Activated CD8-positive, alpha-beta T cell treated with anti-CD3 and anti-CD28 coated beads for 36 hours (primary cell): ENCODE measurements around the gene OR52N2. TPM values are rescaled to one million over a fixed set of nuclear protein-coding genes. Genes with fewer than 3 reads are reported as not detected.
A peak's percentile ranks its signal among the peaks of the same experiment; 100 is the strongest.

Experiments used
- ATAC-seq: fragments of 200-7000 bp; cut with Tn5 transposase; one replicate; pipeline ENCODE4 v1.10.0; 2021; ENCODE audit warnings: mild to moderate bottlenecking, moderate library complexity
- CTCF ChIA-PET: fragments of 350-600 bp; sonication (Branson Sonifier 250); formaldehyde crosslinking; loops from one replicate; lab custom pipeline; 2021; ENCODE audit warnings: antibody characterized with exemption; lab: Charles Lee
- POLR2A ChIA-PET: fragments of 350-600 bp; sonication (Branson Sonifier 250); formaldehyde crosslinking; loops from one replicate; lab custom pipeline; 2021; ENCODE audit warnings: antibody characterized with exemption; lab: Charles Lee
- DNase-seq: peaks from one replicate; pipeline ENCODE4 v3.0.0-alpha.2; 2020
- H3K27ac Mint-ChIP-seq: one replicate; pipeline ENCODE4 v1.8.0; 2021; ENCODE audit warnings: mild to moderate bottlenecking, mixed read lengths
- H3K27me3 Mint-ChIP-seq: one replicate; pipeline ENCODE4 v1.8.0; 2021; ENCODE audit warnings: mixed read lengths
- H3K36me3 Mint-ChIP-seq: one replicate; pipeline ENCODE4 v1.8.0; 2021; ENCODE audit warnings: low read depth, mixed read lengths
- H3K4me1 Mint-ChIP-seq: one replicate; pipeline ENCODE4 v1.8.0; 2021; ENCODE audit warnings: low read depth, mixed read lengths
- H3K4me3 Mint-ChIP-seq: one replicate; pipeline ENCODE4 v1.8.0; 2021; ENCODE audit warnings: mild to moderate bottlenecking, moderate library complexity, mixed read lengths
- H3K9me3 Mint-ChIP-seq: one replicate; pipeline ENCODE4 v1.8.0; 2021; ENCODE audit warnings: mixed read lengths
- CTCF ChIP-seq: fragments of 200-600 bp; IDR thresholded peaks from one replicate; pipeline ENCODE4 v1.8.0; 2022; ENCODE audit warnings: antibody characterized with exemption, mild to moderate bottlenecking
- intact Hi-C: fragments of 100-400 bp; cut with micrococcal nuclease; formaldehyde crosslinking; loops from one replicate; pipeline ENCODE4 v1.10.0; 2022
- total RNA-seq, 2 experiments: library from RNA; stranded (reverse); gene quantifications; one replicate each; pipeline ENCODE4 v1.2.3, GENCODE V29; 2021

OR52N2 gene
- total RNA-seq, 2 experiments from 2014 or later, result not detected

GRCh38 chr11:5815534-5815933 is 6.8 kb downstream of the OR52N2 start:
- TF ChIP-seq CTCF, result no peak
- intact Hi-C loops, result no loop called here
- ATAC-seq, result no peak
- Mint-ChIP-seq H3K27ac (no peak overlapping the region), H3K9me3 (no peaks in the 10 kb centered on the region), H3K27me3 (no peaks in the 10 kb centered on the region), H3K36me3 (no peaks in the 10 kb centered on the region), H3K4me3 (no peak overlapping the region), H3K4me1 (peaks cover 10% of the 10 kb centered on the region)
- DNase-seq, result no peak
- ChIA-PET POLR2A (no interaction called here), CTCF (interaction anchor here (0.9 kb wide), 1 partner anchor 75 kb away, joined by 3 read pairs; no protein-coding TSS in a partner anchor)

GRCh38 chr11:5818245-5818886 is 9.6 kb downstream of the OR52N2 start:
- intact Hi-C loops, result no loop called here
- peak overlapping the region; percentile 55 for H3K27ac Mint-ChIP-seq
- peaks cover 10% of the 10 kb centered on the region for H3K4me1 Mint-ChIP-seq
- H3K36me3 Mint-ChIP-seq, result no peaks in the 10 kb centered on the region
- ChIA-PET CTCF (interaction anchor here (1.0 kb wide), 1 partner anchor 9 kb away, joined by 3 read pairs; no protein-coding TSS in a partner anchor), POLR2A (no interaction called here)
- H3K9me3 Mint-ChIP-seq, result no peaks in the 10 kb centered on the region
- ATAC-seq (no peak), DNase-seq (no peak)
- H3K27me3 Mint-ChIP-seq, result no peaks in the 10 kb centered on the region
- TF ChIP-seq CTCF, result no peak
- H3K4me3 Mint-ChIP-seq, result peak overlapping the region; percentile 48

GRCh38 chr11:5831196-5831829 is 22.6 kb downstream of the OR52N2 start:
- POLR2A ChIA-PET, result no interaction called here
- no peak for TF ChIP-seq CTCF
- Mint-ChIP-seq H3K4me1 (no peaks in the 10 kb centered on the region), H3K27me3 (peaks cover 6% of the 10 kb centered on the region), H3K36me3 (no peaks in the 10 kb centered on the region), H3K9me3 (no peaks in the 10 kb centered on the region), H3K4me3 (no peak overlapping the region), H3K27ac (no peak overlapping the region)
- ATAC-seq (no peak), DNase-seq (no peak)
- CTCF ChIA-PET, result no interaction called here
- intact Hi-C loops, result no loop called here

GRCh38 chr11:5833446-5833845 is 24.7 kb downstream of the OR52N2 start:
- no peak for DNase-seq
- H3K27ac Mint-ChIP-seq, result no peak overlapping the region
- ATAC-seq, result no peak
- peaks cover 2% of the 10 kb centered on the region for H3K9me3 Mint-ChIP-seq
- H3K36me3 Mint-ChIP-seq, result no peaks in the 10 kb centered on the region
- no peak for TF ChIP-seq CTCF
- ChIA-PET POLR2A (no interaction called here), CTCF (no interaction called here)
- intact Hi-C loops, result no loop called here
- no peaks in the 10 kb centered on the region for H3K4me1 Mint-ChIP-seq
- peaks cover 11% of the 10 kb centered on the region for H3K27me3 Mint-ChIP-seq
- no peak overlapping the region for H3K4me3 Mint-ChIP-seq

GRCh38 chr11:5837695-5838094 is 29.0 kb downstream of the OR52N2 start:
- ATAC-seq, result no peak
- Mint-ChIP-seq H3K4me3 (no peak overlapping the region), H3K27ac (no peak overlapping the region), H3K36me3 (no peaks in the 10 kb centered on the region), H3K4me1 (no peaks in the 10 kb centered on the region), H3K9me3 (peaks cover 2% of the 10 kb centered on the region), H3K27me3 (peaks cover 19% of the 10 kb centered on the region)
- no peak for DNase-seq
- TF ChIP-seq CTCF, result no peak
- intact Hi-C loops, result no loop called here
- POLR2A ChIA-PET, result no interaction called here
- CTCF ChIA-PET, result no interaction called here
